HG02970 (cell line): Measurements from ENCODE around the gene KCNT1.
"Not testable (repeated sequence)": the region's sequence is repeated elsewhere in the genome, so short reads cannot be mapped to it uniquely, and the experiment has no call there.

Experiments used
- ATAC-seq: cut with Tn5 transposase; IDR thresholded peaks from one replicate; pipeline ENCODE4 v1.9.1; 2021; ENCODE audit warnings: mild to moderate bottlenecking, moderate library complexity, moderate number of reproducible peaks; ENCODE audit not compliant: unreplicated experiment, low FRiP score

The KCNT1 gene

GRCh38 chr9:135701959-135702721 lies at the start of gene KCNT1:
TSS of gene KCNT1 (plus strand) at chr9:135702185. CDS start at chr9:135702259, 74 bp downstream.
- ATAC-seq = no peak

- ATAC-seq = no peak
Observed at GRCh38 chr9:135655317-135655716, 46.7 kb upstream of the KCNT1 start.

- no peak for ATAC-seq
Observed at GRCh38 chr9:135657416-135657815, 44.6 kb upstream of the KCNT1 start.

- ATAC-seq = no peak
Observed at GRCh38 chr9:135659252-135659651, 42.7 kb upstream of the KCNT1 start.

- no peak for ATAC-seq
Observed at GRCh38 chr9:135660407-135660806, 41.6 kb upstream of the KCNT1 start.

- no peak for ATAC-seq
Observed at GRCh38 chr9:135661816-135662560, 40.0 kb upstream of the KCNT1 start.

- ATAC-seq = no peak
Observed at GRCh38 chr9:135662758-135663450, 39.1 kb upstream of the KCNT1 start, which contains the start of gene LCN9. TSS of gene LCN9 (plus strand) at chr9:135663309. CDS start at chr9:135663322, 13 bp downstream.

- ATAC-seq = no peak
Observed at GRCh38 chr9:135663451-135663770, 38.6 kb upstream of the KCNT1 start.

GRCh38 chr9:135663857-135664256 lies 38.1 kb upstream of the KCNT1 start:
- ATAC-seq = no peak

GRCh38 chr9:135664266-135664665 lies 37.7 kb upstream of the KCNT1 start:
- ATAC-seq = no peak

GRCh38 chr9:135664801-135665794 lies 36.9 kb upstream of the KCNT1 start:
- no peak for ATAC-seq

GRCh38 chr9:135665795-135666189 lies 36.2 kb upstream of the KCNT1 start:
- no peak for ATAC-seq

GRCh38 chr9:135666534-135667462 lies 35.2 kb upstream of the KCNT1 start:
- no peak for ATAC-seq

GRCh38 chr9:135667463-135668001 lies 34.5 kb upstream of the KCNT1 start:
- no peak for ATAC-seq

- ATAC-seq = not testable (repeated sequence)
Observed at GRCh38 chr9:135669018-135669417, 33.0 kb upstream of the KCNT1 start.

- ATAC-seq = no peak
Observed at GRCh38 chr9:135669616-135670285, 32.2 kb upstream of the KCNT1 start.

GRCh38 chr9:135670721-135671590 lies 31.0 kb upstream of the KCNT1 start:
- ATAC-seq = no peak
